ENCODE results near the gene AP3B2. TPM values are rescaled to one million over a fixed set of nuclear protein-coding genes. Genes with fewer than 3 reads are reported as not detected.

AP3B2 gene
- total RNA-seq, 2 donors from 2014 or later: 5.4 to 9.3 TPM

- no peak overlapping the region for H3K4me3 ChIP-seq
- H3K27ac ChIP-seq: no peak overlapping the region
- whole genome bisulfite sequencing: 50% methylated on average over 11 of the region's 12 CpGs
- intact Hi-C loops (cut with DNase I): no loop called here
- no peaks in the 10 kb centered on the region for H3K9me3 ChIP-seq
- H3K4me1 ChIP-seq (replicated peaks): no peaks in the 10 kb centered on the region
- no peaks in the 10 kb centered on the region for H3K36me3 ChIP-seq
- H3K27me3 ChIP-seq (replicated peaks; ENCODE audit: insufficient read depth): no peaks in the 10 kb centered on the region
- DNase-seq (ENCODE audit: low spot score): no peak
- TF ChIP-seq POLR2AphosphoS5 (IDR thresholded peaks at IDR 0.05) (no peak), CTCF (IDR thresholded peaks at IDR 0.05) (no peak), POLR2A (IDR thresholded peaks at IDR 0.05) (no peak)
Observed at GRCh38 chr15:82613747-82614146, 95.9 kb downstream of the AP3B2 start.

- intact Hi-C loops (cut with DNase I): no loop called here
- TF ChIP-seq CTCF (IDR thresholded peaks at IDR 0.05) (no peak), POLR2AphosphoS5 (IDR thresholded peaks at IDR 0.05) (no peak), POLR2A (IDR thresholded peaks at IDR 0.05) (no peak)
- Histone ChIP-seq H3K27ac (no peak overlapping the region), H3K4me1 (replicated peaks) (no peaks in the 10 kb centered on the region), H3K36me3 (no peaks in the 10 kb centered on the region), H3K27me3 (replicated peaks; ENCODE audit: insufficient read depth) (no peaks in the 10 kb centered on the region), H3K4me3 (no peak overlapping the region), H3K9me3 (no peaks in the 10 kb centered on the region)
- 88% methylated on average over 4 of the region's 4 CpGs for WGBS
- DNase-seq (ENCODE audit: low spot score): no peak
Observed at GRCh38 chr15:82611348-82611747, 98.3 kb downstream of the AP3B2 start.

Other genes with a start within 250 kb of the AP3B2 start
- gene RPS17, start 169.4 kb downstream of the AP3B2 start, total RNA-seq: 1,000 to 10,000 TPM in 1 of 2 donors, 100 to 1,000 TPM in 1; 995 to 3,415 TPM
- gene CPEB1, start 62.5 kb downstream of the AP3B2 start, total RNA-seq: 10 to 100 TPM in 1 of 2 donors, 1 to 10 TPM in 1; 1.7 to 51.8 TPM
- under 1 TPM in 1 of 2 donors, not detected in 1; 0.05 TPM for gene FSD2, start 96.2 kb upstream of the AP3B2 start, total RNA-seq
- 10 to 100 TPM; 12.5 to 13.5 TPM for gene WHAMM, start 99.8 kb upstream of the AP3B2 start, total RNA-seq
- gene HOMER2, start 242.8 kb upstream of the AP3B2 start, total RNA-seq: 100 to 1,000 TPM; 234 to 445 TPM